HG03159 (cell line): Measurements from ENCODE around the gene BLOC1S5.
"Not testable (repeated sequence)": the region's sequence is repeated elsewhere in the genome, so short reads cannot be mapped to it uniquely, and the experiment has no call there.

Source experiments
- ATAC-seq: cut with Tn5 transposase; IDR thresholded peaks from one replicate; pipeline ENCODE4 v1.9.1; 2021; ENCODE audit warnings: mild to moderate bottlenecking, moderate library complexity; ENCODE audit not compliant: unreplicated experiment

BLOC1S5 gene

GRCh38 chr6:7998103-7998725, 66.0 kb downstream of the BLOC1S5 start:
- ATAC-seq = no peak

DNA sequence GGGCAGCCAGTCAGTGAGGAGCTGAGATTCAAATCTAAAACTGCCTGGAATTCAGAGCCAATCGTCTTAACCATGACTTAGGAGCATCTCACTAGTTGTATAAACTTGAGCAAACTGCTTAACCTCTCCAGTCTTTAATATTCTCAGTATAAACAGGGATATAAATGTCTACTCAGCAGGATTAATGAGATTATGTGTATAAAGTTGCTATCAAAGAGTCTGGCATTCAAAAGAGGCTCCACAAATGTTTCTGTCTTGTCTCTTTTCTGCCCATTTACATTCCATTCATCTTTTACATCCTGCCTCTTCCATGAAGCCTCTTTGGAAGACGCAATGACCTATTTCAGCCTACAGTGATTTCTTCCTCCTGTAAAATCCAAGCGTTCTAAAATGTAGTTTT, 66.9 kb downstream of the BLOC1S5 start:
- no peak for ATAC-seq

DNA sequence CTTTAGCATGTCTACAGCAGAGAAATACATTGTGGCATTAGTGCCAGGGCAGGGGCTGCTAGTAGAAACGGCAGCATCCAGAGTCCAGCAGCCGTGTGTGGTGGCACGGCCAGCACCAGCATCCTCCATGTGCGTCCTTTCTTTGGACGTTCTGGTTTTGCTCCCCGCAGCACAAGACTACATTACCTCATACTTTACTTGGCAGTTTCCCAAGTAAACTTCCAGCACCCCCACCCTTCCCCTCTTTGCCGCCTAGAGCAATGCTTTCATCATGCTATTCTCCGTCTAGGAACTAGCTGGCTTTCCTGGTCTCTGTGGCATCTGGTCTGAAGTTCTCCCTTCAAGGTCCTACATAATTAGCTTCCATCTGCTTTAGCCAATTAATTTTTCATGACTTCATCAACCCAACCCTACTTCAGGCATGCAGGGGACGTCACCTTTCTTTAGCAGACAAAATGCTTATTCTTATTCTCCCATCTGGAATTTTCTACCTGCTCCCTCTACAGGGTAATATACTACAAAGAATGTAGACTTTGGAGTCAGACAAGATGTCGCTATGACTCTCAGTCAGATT, 67.6 kb downstream of the BLOC1S5 start:
- no peak for ATAC-seq

DNA sequence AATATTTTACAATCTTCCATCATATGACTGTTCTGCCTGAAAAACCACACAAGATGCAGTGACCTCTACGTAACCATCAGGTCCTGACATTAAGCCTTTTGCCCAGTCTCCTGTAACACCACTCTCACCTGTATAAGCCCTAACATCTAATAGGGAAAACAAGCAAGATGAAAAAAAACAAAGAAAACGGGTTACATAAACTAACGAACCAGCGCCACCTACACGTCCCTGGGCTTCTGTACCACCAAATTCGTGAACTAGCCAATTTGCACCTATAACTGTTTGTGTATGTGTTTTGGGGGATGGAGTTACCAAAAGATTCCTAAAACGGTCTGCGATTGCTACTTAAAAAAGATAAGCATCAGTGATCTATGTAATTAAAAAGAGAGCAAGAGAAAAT, 70.2 kb downstream of the BLOC1S5 start:
- no peak for ATAC-seq

DNA sequence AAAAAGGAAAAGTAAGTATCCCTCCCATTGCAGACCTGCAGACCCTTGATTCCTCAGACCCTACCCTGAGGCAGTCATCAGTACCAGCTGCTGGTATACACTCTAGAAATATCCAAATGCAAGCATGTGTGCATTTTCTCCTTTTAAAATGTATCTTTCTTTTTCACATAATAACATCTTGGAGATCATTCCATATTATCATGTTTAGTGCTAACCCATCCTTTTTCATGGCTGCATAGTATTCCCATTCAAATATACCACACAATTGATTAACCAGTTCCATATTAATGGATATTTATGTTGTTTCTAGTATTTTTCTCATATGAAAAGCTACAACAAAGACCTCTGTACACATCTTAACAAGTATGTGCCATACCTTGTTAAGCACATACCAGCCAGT, 70.8 kb downstream of the BLOC1S5 start:
- no peak for ATAC-seq

DNA sequence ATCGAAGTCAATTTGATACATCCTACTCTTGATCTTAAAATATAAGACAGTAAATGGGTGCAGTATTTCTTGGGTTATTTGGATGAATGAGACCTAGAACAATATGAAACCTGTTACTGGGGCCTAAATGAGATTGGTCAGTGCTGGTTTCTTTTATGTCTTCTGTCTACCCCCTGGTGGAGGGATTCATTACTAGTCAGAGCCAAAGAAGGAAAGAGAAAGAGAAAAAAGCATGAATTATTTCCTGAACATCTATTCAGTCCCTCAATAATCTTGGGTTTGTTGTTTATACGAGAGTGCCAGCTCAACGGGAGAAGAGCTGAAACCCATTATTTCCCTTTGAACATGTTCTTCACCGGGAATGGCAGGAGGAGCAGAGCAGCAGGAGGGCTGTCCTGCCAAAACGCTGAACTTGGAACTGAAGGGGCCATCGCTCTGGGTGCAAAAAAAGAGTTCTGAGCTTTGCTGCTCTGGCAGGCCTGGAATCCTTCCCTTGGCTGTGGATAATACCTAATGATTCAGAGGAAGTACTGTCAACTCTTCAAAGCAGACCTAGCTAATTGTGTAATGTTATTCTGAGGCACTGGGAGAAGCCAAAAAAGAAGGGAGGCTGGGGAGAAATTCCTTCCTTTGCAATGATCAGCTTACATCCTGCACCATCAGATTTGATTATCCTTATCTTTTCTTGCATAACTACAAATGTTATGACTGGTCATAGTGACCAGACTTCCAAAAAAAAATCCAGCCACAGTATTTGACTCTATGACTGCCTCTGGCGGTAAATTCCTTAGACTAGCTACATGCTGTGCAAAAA, 72.0 kb downstream of the BLOC1S5 start:
- peak; percentile 77 for ATAC-seq

DNA sequence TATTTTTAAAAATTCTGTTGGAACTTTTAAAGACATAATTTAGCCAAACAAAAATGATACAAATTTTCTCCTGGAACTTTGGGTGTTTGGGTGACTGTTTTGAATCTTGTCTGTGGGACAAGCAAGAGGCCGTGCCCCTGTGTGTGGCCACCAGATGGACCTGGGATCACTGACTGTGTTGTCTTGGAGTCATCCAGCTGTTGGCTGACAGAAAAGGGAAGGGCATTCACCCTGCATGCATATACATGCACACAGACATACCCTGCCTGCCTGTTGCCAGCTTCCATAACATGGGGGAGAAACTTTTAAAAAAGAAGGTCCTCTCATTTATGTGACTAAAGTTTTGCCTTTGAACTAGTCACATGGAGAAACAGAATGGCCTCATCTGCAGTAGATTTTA, 72.7 kb downstream of the BLOC1S5 start:
- ATAC-seq = peak; percentile 22

- no peak for ATAC-seq
Measured at GRCh38 chr6:7986219-7986618, 78.0 kb downstream of the BLOC1S5 start.

DNA sequence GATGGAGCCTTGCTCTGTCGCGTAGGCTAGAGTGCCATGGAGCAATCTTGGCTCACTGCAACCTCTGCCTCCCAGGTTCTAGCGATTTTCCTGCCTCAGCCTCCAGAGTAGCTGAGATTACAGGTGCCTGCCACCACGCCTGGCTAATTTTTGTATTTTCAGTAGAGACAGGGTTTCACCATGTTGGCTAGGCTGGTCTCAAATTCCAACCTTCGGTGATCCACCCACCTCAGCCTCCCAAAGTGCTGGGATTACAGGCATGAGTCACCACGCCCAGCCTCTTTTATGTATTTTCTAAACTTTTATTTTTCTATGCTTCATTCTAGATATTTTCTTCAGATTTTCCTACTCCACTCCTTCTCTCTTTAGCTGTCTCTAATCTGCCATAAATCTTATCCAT, 80.2 kb downstream of the BLOC1S5 start:
- ATAC-seq = not testable (repeated sequence)

DNA sequence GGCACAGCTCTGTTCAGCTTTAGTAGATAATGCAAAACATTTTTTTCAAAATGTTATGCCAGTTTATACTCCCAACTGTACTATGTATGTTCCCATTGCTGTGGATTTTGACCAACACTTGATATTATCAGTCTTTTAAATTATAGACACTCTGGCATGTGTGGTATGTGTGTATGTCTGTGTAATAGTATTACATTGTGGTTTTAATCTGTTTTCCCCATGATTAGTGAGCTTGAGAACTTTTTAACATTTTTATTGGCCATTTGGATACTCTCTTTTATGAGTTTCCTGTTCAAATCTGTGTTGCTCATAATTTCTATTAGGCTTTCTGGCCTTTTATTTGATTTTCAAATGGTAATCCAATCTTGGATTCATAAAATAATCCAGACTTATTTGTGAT, 84.4 kb downstream of the BLOC1S5 start:
- no peak for ATAC-seq

GRCh38 chr6:7978736-7979135, 85.5 kb downstream of the BLOC1S5 start:
- peak; percentile 67 for ATAC-seq

GRCh38 chr6:7976485-7977056, 87.6 kb downstream of the BLOC1S5 start:
- no peak for ATAC-seq

GRCh38 chr6:7975764-7976146, 88.4 kb downstream of the BLOC1S5 start:
- peak; percentile 67 for ATAC-seq

GRCh38 chr6:7974938-7975763, 89.0 kb downstream of the BLOC1S5 start:
- no peak for ATAC-seq

DNA sequence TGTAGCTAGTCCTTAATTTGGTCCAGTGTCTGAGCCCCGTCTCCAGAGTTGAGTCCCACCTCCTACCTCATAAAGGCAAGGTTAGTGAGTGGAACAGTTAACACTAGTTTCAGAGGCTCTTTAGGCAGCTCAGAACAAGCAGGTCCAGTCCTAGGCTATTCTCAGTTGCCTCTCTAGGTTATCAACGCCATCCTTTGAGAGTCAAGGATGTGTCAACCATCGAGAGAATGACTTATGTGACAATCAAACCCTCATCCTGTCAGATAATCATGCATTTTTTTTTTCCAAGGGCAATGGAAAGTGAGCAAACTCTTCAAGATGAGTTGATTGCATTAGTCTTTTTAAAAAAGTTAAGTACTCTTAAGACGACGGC, 89.6 kb downstream of the BLOC1S5 start:
- ATAC-seq = no peak

- ATAC-seq = no peak
Measured at GRCh38 chr6:7973584-7973983, 90.6 kb downstream of the BLOC1S5 start.

DNA sequence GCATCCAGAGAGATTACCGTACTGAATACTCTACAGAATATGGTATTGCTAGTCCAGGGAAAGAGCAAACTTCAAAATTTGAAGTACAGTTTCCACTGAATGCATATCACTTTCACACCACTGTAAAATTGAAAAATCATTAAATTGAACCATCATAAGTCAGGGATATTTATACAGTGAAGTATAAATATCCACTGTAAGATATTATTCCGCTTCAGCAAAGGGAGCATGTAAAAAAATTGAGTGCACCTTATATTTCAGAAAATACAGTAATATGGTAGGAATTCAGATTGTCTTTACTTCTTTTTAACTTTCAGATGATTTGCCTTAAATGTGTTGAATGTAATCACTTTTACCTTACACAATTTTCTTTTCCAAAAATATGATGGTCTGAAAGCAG, 92.7 kb downstream of the BLOC1S5 start:
- no peak for ATAC-seq

DNA sequence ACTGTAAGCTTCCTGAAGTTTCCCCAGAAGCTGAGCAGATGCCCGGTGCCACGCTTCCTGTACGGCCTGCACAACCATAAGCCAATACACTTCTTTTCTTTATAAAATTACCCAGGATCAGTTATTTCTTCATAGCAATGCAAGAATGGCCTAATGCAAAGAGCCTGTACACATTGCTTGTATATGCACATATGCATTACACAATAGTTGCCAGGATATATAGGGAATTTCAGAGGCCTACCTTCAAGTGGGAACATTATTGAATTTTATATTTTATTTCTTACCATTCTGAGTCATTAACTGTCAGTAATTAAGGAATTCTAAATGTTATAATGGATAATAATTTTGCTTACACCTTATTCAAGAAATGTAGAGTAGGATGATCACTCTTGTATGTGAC, 93.6 kb downstream of the BLOC1S5 start:
- ATAC-seq = no peak
